Breast epithelium (tissue), 4 donors: ENCODE results near the gene IFTAP. TPM values are rescaled to one million over a fixed set of nuclear protein-coding genes. Genes with fewer than 3 reads are reported as not detected.

Experiments used
- DNase-seq, 2 donors: peaks; one replicate each; pipeline ENCODE4 v3.0.0-alpha.2; 2019; ENCODE audit warnings: low spot score in 2 of 2
- H3K27ac ChIP-seq, 2 donors: fragments of 200-600 bp; sonication (generic) in 1 of 2; one replicate each; pipeline ENCODE4 v1.5.1; 2016 to 2019; ENCODE audit warnings: mild to moderate bottlenecking in 1 of 2
- H3K27me3 ChIP-seq, 2 donors: fragments of 200-600 bp; sonication (generic) in 1 of 2; one replicate each; pipeline versions ENCODE4 v1.5.1 to v1.6.0; 2017 to 2019; ENCODE audit warnings: control low read depth in 1 of 2, mild to moderate bottlenecking in 1 of 2
- H3K36me3 ChIP-seq: fragments of 200-600 bp; one replicate; pipeline ENCODE4 v1.5.1; 2019
- H3K4me1 ChIP-seq, 2 donors: fragments of 200-600 bp; sonication (generic); one replicate each; pipeline ENCODE4 v1.5.1; 2016 to 2019; ENCODE audit warnings: control low read depth in 1 of 2
- H3K4me3 ChIP-seq, 3 donors: fragments of 200-600 bp; sonication (generic); 1 replicate in 2 of 3; 2 replicates in 1 of 3; pipeline ENCODE4 v1.5.1; 2016 to 2019; ENCODE audit warnings: mild to moderate bottlenecking in 3 of 3, moderate library complexity in 2 of 3
- H3K9me3 ChIP-seq, 2 donors: fragments of 200-600 bp; sonication (generic) in 1 of 2; one replicate each; pipeline ENCODE4 v1.5.1; 2016 to 2019; ENCODE audit warnings: control low read depth in 1 of 2
- POLR2A ChIP-seq: fragments of 450-650 bp; IDR thresholded peaks from one replicate; pipeline ENCODE4 v1.6.1; 2016; ENCODE audit warnings: antibody characterized with exemption, mild to moderate bottlenecking, moderate library complexity
- POLR2AphosphoS5 ChIP-seq, 3 donors: sonication (generic); formaldehyde crosslinking; IDR thresholded peaks; one replicate each; pipeline ENCODE4 v1.6.1; 2017; ENCODE audit warnings: antibody characterized with exemption in 3 of 3
- intact Hi-C: fragments of 100-400 bp; cut with DNase I; formaldehyde crosslinking; loops from one replicate; pipeline ENCODE4 v1.15.1; 2023; ENCODE audit warnings: low total_unique reads
- total RNA-seq, 3 donors: library from RNA; depleted of rRNA; stranded (reverse); fragments of >200 nt; gene quantifications; one replicate each; pipeline ENCODE4 v1.1.0, GENCODE V29; 2016
- TF ChIP-seq, protein P1 (sequence below), 3 donors: fragments of 450-650 bp; IDR thresholded peaks; one replicate each; pipeline ENCODE4 v1.5.1; 2016 to 2017; ENCODE audit warnings: antibody characterized with exemption in 3 of 3, mild to moderate bottlenecking in 3 of 3, moderate library complexity in 3 of 3

IFTAP gene
- total RNA-seq, 3 donors from 2014 or later: 14.7 to 26.6 (median 25.3) TPM

DNA sequence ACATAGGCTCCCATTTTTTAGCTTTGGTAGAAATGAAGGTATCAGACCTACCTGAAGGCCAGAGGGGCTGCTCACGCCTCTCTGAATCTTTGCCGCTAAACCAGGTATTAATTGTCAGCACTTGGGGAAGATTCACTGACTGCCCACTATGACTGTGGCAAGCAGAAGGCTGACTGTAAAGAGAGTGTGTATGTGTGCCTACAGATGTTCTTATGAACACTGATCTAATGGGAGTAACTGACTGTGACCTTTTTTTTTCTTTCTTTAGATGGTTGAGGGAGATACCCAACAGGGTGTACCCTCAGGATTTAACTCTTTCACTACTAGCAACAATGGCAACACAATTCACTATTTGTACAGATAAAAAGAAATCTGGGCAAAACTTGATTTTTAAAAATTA is 3.7 kb downstream of the IFTAP start, which contains the start of gene RAG2:
Gene RAG2 (minus strand): TSS at position 186 of the 400 bp plus-strand sequence. CDS start 4,068 bp downstream, outside the sequence.
- H3K27ac ChIP-seq: no peak within 1 kb of the TSS
- H3K27me3 ChIP-seq: no peaks in the 10 kb centered on the region
- peaks cover 0 to 9% of the 10 kb centered on the region in 2 donors for H3K4me1 ChIP-seq
- H3K36me3 ChIP-seq: no peaks in the 10 kb centered on the region
- no peak within 1 kb of the TSS for H3K4me3 ChIP-seq
- intact Hi-C loops: no loop called here
- no peak for DNase-seq
- no peaks in the 10 kb centered on the region for H3K9me3 ChIP-seq
- no peak for TF ChIP-seq POLR2A
- no peak for TF ChIP-seq POLR2AphosphoS5 (IDR thresholded peaks at IDR 0.05)

DNA sequence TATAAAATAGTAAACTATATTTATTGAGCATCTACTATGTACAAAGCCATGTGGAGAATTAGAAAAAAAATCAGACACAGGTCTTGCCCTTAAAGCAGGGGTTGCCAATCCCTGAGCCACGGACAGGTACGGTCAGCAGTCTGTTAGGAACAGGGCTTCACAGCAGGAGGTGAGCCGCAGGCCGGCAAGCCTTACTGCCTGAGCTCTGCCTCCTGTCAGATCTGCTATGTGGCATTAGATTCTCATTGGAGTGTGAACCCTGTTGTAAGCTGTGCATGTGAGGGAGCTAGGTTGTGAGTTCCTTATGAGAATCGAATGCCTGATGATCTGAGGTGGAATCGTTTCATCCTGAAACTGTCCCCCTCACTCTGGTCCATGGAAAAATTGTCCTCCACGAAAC is 5.9 kb downstream of the IFTAP start:
- Histone ChIP-seq H3K36me3 (no peaks in the 10 kb centered on the region), H3K9me3 (no peaks in the 10 kb centered on the region), H3K4me1 (peaks cover 0 to 7% of the 10 kb centered on the region in 2 donors), H3K27me3 (no peaks in the 10 kb centered on the region), H3K4me3 (no peak overlapping the region), H3K27ac (no peak overlapping the region)
- TF ChIP-seq, protein P1, sequence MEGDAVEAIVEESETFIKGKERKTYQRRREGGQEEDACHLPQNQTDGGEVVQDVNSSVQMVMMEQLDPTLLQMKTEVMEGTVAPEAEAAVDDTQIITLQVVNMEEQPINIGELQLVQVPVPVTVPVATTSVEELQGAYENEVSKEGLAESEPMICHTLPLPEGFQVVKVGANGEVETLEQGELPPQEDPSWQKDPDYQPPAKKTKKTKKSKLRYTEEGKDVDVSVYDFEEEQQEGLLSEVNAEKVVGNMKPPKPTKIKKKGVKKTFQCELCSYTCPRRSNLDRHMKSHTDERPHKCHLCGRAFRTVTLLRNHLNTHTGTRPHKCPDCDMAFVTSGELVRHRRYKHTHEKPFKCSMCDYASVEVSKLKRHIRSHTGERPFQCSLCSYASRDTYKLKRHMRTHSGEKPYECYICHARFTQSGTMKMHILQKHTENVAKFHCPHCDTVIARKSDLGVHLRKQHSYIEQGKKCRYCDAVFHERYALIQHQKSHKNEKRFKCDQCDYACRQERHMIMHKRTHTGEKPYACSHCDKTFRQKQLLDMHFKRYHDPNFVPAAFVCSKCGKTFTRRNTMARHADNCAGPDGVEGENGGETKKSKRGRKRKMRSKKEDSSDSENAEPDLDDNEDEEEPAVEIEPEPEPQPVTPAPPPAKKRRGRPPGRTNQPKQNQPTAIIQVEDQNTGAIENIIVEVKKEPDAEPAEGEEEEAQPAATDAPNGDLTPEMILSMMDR (IDR thresholded peaks at IDR 0.05): no peak
- TF ChIP-seq POLR2AphosphoS5 (IDR thresholded peaks at IDR 0.05): no peak
- no peak for TF ChIP-seq POLR2A
- no peak for DNase-seq
- intact Hi-C loops: no loop called here

DNA sequence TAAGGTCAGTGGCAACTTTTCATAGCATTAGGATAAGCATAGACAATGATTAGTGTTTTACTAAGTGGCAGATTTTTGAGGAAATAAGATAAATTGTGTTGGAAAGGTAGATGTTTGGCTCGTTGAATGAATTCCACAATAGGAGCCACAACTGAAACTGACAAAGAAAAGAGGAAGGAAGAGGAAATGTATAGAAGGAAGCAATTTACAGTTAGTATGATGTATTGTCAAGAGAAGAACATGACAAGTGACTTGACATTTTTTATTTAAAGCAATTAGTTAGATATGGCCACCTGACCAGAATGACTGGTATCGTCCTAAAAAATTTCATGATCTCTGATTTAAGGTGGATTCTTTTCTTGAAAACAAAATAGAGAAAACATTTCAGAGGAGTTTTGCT is 6.9 kb downstream of the IFTAP start:
- TF ChIP-seq, protein P1 (IDR thresholded peaks at IDR 0.05): no peak
- no peak for TF ChIP-seq POLR2A
- TF ChIP-seq POLR2AphosphoS5 (IDR thresholded peaks at IDR 0.05): no peak
- Histone ChIP-seq H3K9me3 (no peaks in the 10 kb centered on the region), H3K27me3 (no peaks in the 10 kb centered on the region), H3K36me3 (no peaks in the 10 kb centered on the region), H3K4me3 (no peak overlapping the region), H3K4me1 (no peaks in the 10 kb centered on the region), H3K27ac (no peak overlapping the region)
- no peak for DNase-seq
- intact Hi-C loops: no loop called here

DNA sequence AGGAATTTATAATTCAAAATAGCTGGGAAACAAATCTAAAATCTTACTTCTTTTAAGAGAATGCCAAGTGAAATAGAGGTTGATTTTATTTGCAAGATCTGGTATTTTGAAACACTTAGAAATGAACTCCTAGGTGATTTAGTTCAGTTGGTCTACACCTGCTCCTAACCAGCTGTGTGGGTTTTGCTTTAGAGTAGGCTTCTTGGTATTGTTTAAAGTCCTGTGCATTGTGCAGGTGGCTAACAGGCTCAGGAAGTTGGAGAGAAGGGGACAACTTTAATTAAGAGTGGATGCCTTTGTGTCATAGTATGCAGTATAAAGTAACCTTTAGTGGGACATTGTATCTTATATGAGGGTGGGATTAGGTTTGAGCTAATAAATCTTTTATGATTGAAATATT is 7.8 kb downstream of the IFTAP start:
- Histone ChIP-seq H3K27me3 (no peaks in the 10 kb centered on the region), H3K4me1 (no peaks in the 10 kb centered on the region), H3K9me3 (no peaks in the 10 kb centered on the region), H3K4me3 (no peak overlapping the region), H3K27ac (no peak overlapping the region), H3K36me3 (no peaks in the 10 kb centered on the region)
- no peak for DNase-seq
- intact Hi-C loops: no loop called here
- no peak for TF ChIP-seq POLR2AphosphoS5 (IDR thresholded peaks at IDR 0.05)
- TF ChIP-seq, protein P1 (IDR thresholded peaks at IDR 0.05): no peak
- TF ChIP-seq POLR2A: no peak

DNA sequence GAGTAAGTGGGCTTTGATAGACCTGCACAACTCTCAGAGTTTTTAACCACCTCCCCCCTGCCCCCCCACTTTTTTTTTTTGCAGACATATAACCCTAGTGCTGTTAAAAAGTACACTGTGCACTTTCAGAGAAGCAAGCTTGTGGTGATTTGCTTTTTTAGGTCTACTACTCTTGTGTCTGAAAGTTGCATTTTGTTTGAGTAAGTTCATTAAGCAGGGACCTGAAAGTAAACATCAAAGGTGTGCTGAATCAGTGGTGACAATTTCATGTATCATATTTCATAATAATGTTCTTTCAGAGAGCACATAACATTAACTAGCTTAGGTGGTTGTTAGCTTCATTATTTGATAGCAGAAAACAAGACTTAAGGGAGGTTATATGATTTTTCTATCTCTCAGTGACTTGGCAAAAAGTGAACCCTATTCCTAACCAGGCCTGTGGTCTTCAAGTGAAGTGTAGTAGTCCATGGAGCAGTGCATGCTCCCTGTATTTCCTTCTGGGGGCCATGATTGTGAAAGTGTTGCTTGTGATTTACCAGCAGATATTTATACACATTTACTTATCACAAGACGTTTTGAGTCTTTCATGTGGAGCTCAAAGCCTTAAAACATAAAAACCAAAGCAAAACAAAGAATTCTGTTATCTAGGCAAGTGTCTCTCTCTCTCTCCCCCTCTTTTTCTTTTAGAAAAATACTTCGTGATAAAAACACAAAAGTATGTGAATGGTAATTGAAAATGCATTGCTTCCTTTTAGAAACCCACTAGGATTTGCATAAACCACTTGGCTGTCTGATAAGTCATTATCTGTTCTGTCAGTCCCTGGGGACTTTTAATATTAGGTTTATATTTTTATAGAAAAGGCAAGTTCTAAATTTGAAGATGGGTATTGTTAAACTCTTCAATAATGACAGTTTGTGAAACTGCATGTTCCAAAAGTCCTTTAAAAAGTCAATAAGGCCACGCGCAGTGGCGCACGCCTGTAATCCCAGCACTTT is 11.2 kb downstream of the IFTAP start:
- H3K27me3 ChIP-seq: no peaks in the 10 kb centered on the region
- no peak for TF ChIP-seq POLR2AphosphoS5 (IDR thresholded peaks at IDR 0.05)
- TF ChIP-seq, protein P1 (IDR thresholded peaks at IDR 0.05): no peak
- no peak for TF ChIP-seq POLR2A
- no peak for DNase-seq
- no peak overlapping the region for H3K4me3 ChIP-seq
- H3K36me3 ChIP-seq: no peaks in the 10 kb centered on the region
- H3K9me3 ChIP-seq: no peaks in the 10 kb centered on the region
- no peak overlapping the region for H3K27ac ChIP-seq
- H3K4me1 ChIP-seq: no peaks in the 10 kb centered on the region
- intact Hi-C loops: no loop called here
